Ovary (tissue), 3 donors: ENCODE measurements around the gene HSD3B7.

ENCODE experiments used
- CTCF ChIP-seq, 3 donors: fragments of 450-650 bp in 2 of 3; fragments of 200-600 bp in 1 of 3; IDR thresholded peaks; one replicate each; pipeline versions ENCODE4 v1.5.1 to v1.8.0; 2016 to 2022; ENCODE audit warnings: antibody characterized with exemption in 3 of 3, mild to moderate bottlenecking in 1 of 3
- POLR2A ChIP-seq: fragments of 450-650 bp; IDR thresholded peaks from one replicate; pipeline ENCODE4 v1.6.1; 2017; ENCODE audit warnings: antibody characterized with exemption, mild to moderate bottlenecking, moderate library complexity
- donor health status: DM: no; HTN: no; CAD: no.

GRCh38 chr16:31002250-31002700 is 17.3 kb downstream of the HSD3B7 start:
- TF ChIP-seq CTCF (IDR thresholded peaks at IDR 0.05) (no peak), POLR2A (no peak)
